BLaER1 treated with 17β-estradiol and CSF1 and Interleukin-3, amounts not matched to agents 10 nM and 100 nM (cell line): ENCODE measurements around the gene SMAD2.

ENCODE experiments used
- H3K27ac ChIP-seq, 11 experiments: shearing (Covaris generic); formaldehyde crosslinking; 2 replicates each; pipeline ENCODE4 v1.8.1; 2022
- H3K27me3 ChIP-seq, 11 experiments: shearing (Covaris generic); formaldehyde crosslinking; 2 replicates each; pipeline ENCODE4 v1.8.1; 2022
- H3K36me3 ChIP-seq, 11 experiments: shearing (Covaris generic); formaldehyde crosslinking; 2 replicates each; pipeline ENCODE4 v1.8.1; 2022
- H3K4me1 ChIP-seq, 10 experiments: shearing (Covaris generic); formaldehyde crosslinking; 2 replicates each; pipeline ENCODE4 v1.8.1; 2022
- H3K4me2 ChIP-seq, 11 experiments: shearing (Covaris generic); formaldehyde crosslinking; 2 replicates each; pipeline ENCODE4 v1.8.1; 2022
- H3K4me3 ChIP-seq, 10 experiments: shearing (Covaris generic); formaldehyde crosslinking; 2 replicates each; pipeline ENCODE4 v1.8.1; 2022
- H3K9ac ChIP-seq, 11 experiments: shearing (Covaris generic); formaldehyde crosslinking; 2 replicates each; pipeline ENCODE4 v1.8.1; 2022
- H3K9me3 ChIP-seq, 11 experiments: shearing (Covaris generic); formaldehyde crosslinking; replicated peaks in 1 of 11; 2 replicates each; pipeline ENCODE4 v1.8.1; 2022
- H4K20me1 ChIP-seq, 11 experiments: shearing (Covaris generic); formaldehyde crosslinking; 2 replicates each; pipeline ENCODE4 v1.8.1; 2022
- Cebpa-rat ChIP-seq, 11 experiments: shearing (Covaris generic); IDR thresholded peaks; 2 replicates each; pipeline ENCODE4 v1.8.1; 2022

Gene SMAD2

GRCh38 chr18:47944972-47945852 lies 14.8 kb upstream of the SMAD2 start:
- Histone ChIP-seq H3K36me3 (no peaks in the 10 kb centered on the region), H3K4me2 (peak overlapping the region in 1 of 11 experiments; percentile 10; a peak in 1 of 22 replicates), H4K20me1 (no peaks in the 10 kb centered on the region), H3K4me1 (peaks cover 0 to 26% (median 15%) of the 10 kb centered on the region in 10 experiments; a peak in 16 of 20 replicates), H3K4me3 (no peak overlapping the region), H3K9ac (no peak overlapping the region), H3K9me3 (peaks cover 0 to 33% (median 23%) of the 10 kb centered on the region in 11 experiments; a peak in 16 of 22 replicates), H3K27me3 (no peaks in the 10 kb centered on the region; a peak in 1 of 22 replicates), H3K27ac (no peak overlapping the region)
- TF ChIP-seq Cebpa-rat (IDR thresholded peaks at IDR 0.05): no peak

- no peak overlapping the region for H3K9ac ChIP-seq
Measured at GRCh38 chr18:47936952-47937351, 6.5 kb upstream of the SMAD2 start.

GRCh38 chr18:47935321-47936055 lies 5.0 kb upstream of the SMAD2 start:
- no peaks in the 10 kb centered on the region for H3K9me3 ChIP-seq
- no peaks in the 10 kb centered on the region for H3K36me3 ChIP-seq
- peaks cover 31 to 63% (median 53%) of the 10 kb centered on the region in 10 experiments for H3K4me1 ChIP-seq
- no peak overlapping the region for H3K9ac ChIP-seq
- TF ChIP-seq Cebpa-rat (IDR thresholded peaks at IDR 0.05): no peak
- no peak overlapping the region for H3K4me3 ChIP-seq
- no peak overlapping the region for H3K27ac ChIP-seq
- H4K20me1 ChIP-seq: no peaks in the 10 kb centered on the region
- H3K4me2 ChIP-seq: peak overlapping the region in 9 of 11 experiments; percentile 47 to 89 (median 82); a peak in 16 of 22 replicates
- no peaks in the 10 kb centered on the region for H3K27me3 ChIP-seq

More at GRCh38 chr18:47936952-47937351, 6.5 kb upstream of the SMAD2 start:
- Histone ChIP-seq H3K4me2 (peak overlapping the region; percentile 47 to 89 (median 82)), H3K27me3 (no peaks in the 10 kb centered on the region), H3K4me1 (peaks cover 27 to 72% (median 57%) of the 10 kb centered on the region in 10 experiments), H3K4me3 (peak overlapping the region in 1 of 10 experiments; percentile 4; a peak in 1 of 20 replicates), H3K36me3 (no peaks in the 10 kb centered on the region), H4K20me1 (no peaks in the 10 kb centered on the region), H3K27ac (peak overlapping the region in 4 of 11 experiments; percentile 11 to 47 (median 16); a peak in 6 of 22 replicates), H3K9me3 (no peaks in the 10 kb centered on the region; a peak in 2 of 22 replicates)
- TF ChIP-seq Cebpa-rat (IDR thresholded peaks at IDR 0.05): no peak

- peak overlapping the region; percentile 72 to 92 (median 78) for H3K4me2 ChIP-seq
- H3K27me3 ChIP-seq: no peaks in the 10 kb centered on the region
- TF ChIP-seq Cebpa-rat (IDR thresholded peaks at IDR 0.05): no peak
- H3K9ac ChIP-seq: peak overlapping the region in 7 of 11 experiments; percentile 89 to 97 (median 92); a peak in 8 of 22 replicates
- no peaks in the 10 kb centered on the region for H3K9me3 ChIP-seq
- peaks cover 10 to 23% (median 21%) of the 10 kb centered on the region in 11 experiments; a peak in 18 of 22 replicates for H4K20me1 ChIP-seq
- H3K4me3 ChIP-seq: no peak overlapping the region
- H3K27ac ChIP-seq: peak overlapping the region in 8 of 11 experiments; percentile 93 to 99 (median 98); a peak in 9 of 22 replicates
- peaks cover 49 to 64% (median 54%) of the 10 kb centered on the region in 10 experiments for H3K4me1 ChIP-seq
- H3K36me3 ChIP-seq: no peaks in the 10 kb centered on the region
Measured at GRCh38 chr18:47932603-47933002, 2.1 kb upstream of the SMAD2 start.

- peak overlapping the region; percentile 72 to 92 (median 78) for H3K4me2 ChIP-seq
- peak overlapping the region; percentile 73 to 90 (median 84); a peak in 15 of 20 replicates for H3K4me3 ChIP-seq
- H4K20me1 ChIP-seq: peaks cover 14 to 27% (median 25%) of the 10 kb centered on the region in 11 experiments; a peak in 20 of 22 replicates
- peak overlapping the region; percentile 90 to 99 (median 97) for H3K27ac ChIP-seq
- no peaks in the 10 kb centered on the region for H3K27me3 ChIP-seq
- H3K9ac ChIP-seq: peak overlapping the region; percentile 89 to 99 (median 96); a peak in 21 of 22 replicates
- peaks cover 49 to 60% (median 52%) of the 10 kb centered on the region in 10 experiments for H3K4me1 ChIP-seq
- H3K36me3 ChIP-seq: 0 out of 22 replicates have a peak, but pooled peaks cover 0 to 2% (median 0%) of the 10 kb centered on the region in 11 experiments
- H3K9me3 ChIP-seq: no peaks in the 10 kb centered on the region
- no peak for TF ChIP-seq Cebpa-rat (IDR thresholded peaks at IDR 0.05)
Measured at GRCh38 chr18:47932190-47932589, 1.7 kb upstream of the SMAD2 start.

GRCh38 chr18:47931718-47932103 lies 1.3 kb upstream of the SMAD2 start:
- peak overlapping the region; percentile 90 to 99 (median 97) for H3K27ac ChIP-seq

GRCh38 chr18:47930931-47931717 lies 665 bp upstream of the SMAD2 start:
- peak overlapping the region; percentile 90 to 99 (median 97) for H3K27ac ChIP-seq
- peak overlapping the region; percentile 72 to 92 (median 78) for H3K4me2 ChIP-seq
- H3K27me3 ChIP-seq: no peaks in the 10 kb centered on the region
- H3K9me3 ChIP-seq: no peaks in the 10 kb centered on the region
- H3K4me3 ChIP-seq: peak overlapping the region; percentile 73 to 90 (median 84)
- H3K9ac ChIP-seq: peak overlapping the region; percentile 89 to 99 (median 96)
- H3K36me3 ChIP-seq: 0 out of 22 replicates have a peak, but pooled peaks cover 0 to 3% (median 0%) of the 10 kb centered on the region in 11 experiments
- H3K4me1 ChIP-seq: peaks cover 41 to 53% (median 48%) of the 10 kb centered on the region in 10 experiments
- H4K20me1 ChIP-seq: peaks cover 25 to 38% (median 35%) of the 10 kb centered on the region in 11 experiments; a peak in 21 of 22 replicates
- TF ChIP-seq Cebpa-rat (IDR thresholded peaks at IDR 0.05): no peak

More at GRCh38 chr18:47931718-47932103, 1.3 kb upstream of the SMAD2 start:
- peak overlapping the region; percentile 73 to 90 (median 84) for H3K4me3 ChIP-seq
- H3K9me3 ChIP-seq: no peaks in the 10 kb centered on the region
- peak overlapping the region; percentile 89 to 99 (median 96) for H3K9ac ChIP-seq
- TF ChIP-seq Cebpa-rat (IDR thresholded peaks at IDR 0.05): no peak
- no peaks in the 10 kb centered on the region for H3K27me3 ChIP-seq
- H4K20me1 ChIP-seq: peaks cover 19 to 32% (median 30%) of the 10 kb centered on the region in 11 experiments; a peak in 21 of 22 replicates
- peaks cover 47 to 59% (median 51%) of the 10 kb centered on the region in 10 experiments for H3K4me1 ChIP-seq
- 0 out of 22 replicates have a peak, but pooled peaks cover 0 to 3% (median 0%) of the 10 kb centered on the region in 11 experiments for H3K36me3 ChIP-seq
- peak overlapping the region; percentile 72 to 92 (median 78) for H3K4me2 ChIP-seq
